Upper lobe of right lung (tissue), 1 donor: ENCODE data around the gene ANXA4. TPM values are rescaled to one million over a fixed set of nuclear protein-coding genes. Genes with fewer than 3 reads are reported as not detected.
A peak's percentile ranks its signal among the peaks of the same experiment; 100 is the strongest.

Experiments used
- ATAC-seq: fragments of 200-7000 bp; cut with Tn5 transposase; one replicate; pipeline ENCODE4 v1.9.1; 2020; ENCODE audit warnings: mild to moderate bottlenecking, moderate library complexity
- DNase-seq: peaks from one replicate; pipeline ENCODE4 v3.0.0-alpha.2; 2020
- H3K27ac ChIP-seq: fragments of 200-600 bp; one replicate; pipeline ENCODE4 v1.8.0; 2022
- H3K27me3 ChIP-seq: fragments of 200-600 bp; one replicate; pipeline ENCODE4 v1.8.0; 2022; ENCODE audit warnings: mild to moderate bottlenecking
- H3K36me3 ChIP-seq: fragments of 200-600 bp; one replicate; pipeline ENCODE4 v1.8.0; 2022
- H3K4me1 ChIP-seq: fragments of 200-600 bp; one replicate; pipeline ENCODE4 v1.8.0; 2022
- H3K4me3 ChIP-seq: fragments of 200-600 bp; one replicate; pipeline ENCODE4 v1.8.0; 2022; ENCODE audit warnings: mild to moderate bottlenecking
- H3K9me3 ChIP-seq: fragments of 200-600 bp; one replicate; pipeline ENCODE4 v1.8.0; 2022
- CTCF ChIP-seq: fragments of 200-600 bp; IDR thresholded peaks from one replicate; pipeline ENCODE4 v1.8.0; 2022; ENCODE audit warnings: antibody characterized with exemption
- intact Hi-C: fragments of 100-400 bp; cut with DNase I; formaldehyde crosslinking; loops from one replicate; pipeline ENCODE4 v1.11.0; 2022
- long read RNA-seq: library from polyadenylated mRNA; unstranded; transcript quantifications from one replicate; pipeline ENCODE4 v2.0.0, GENCODE V29; 2021
- total RNA-seq: library from RNA; stranded (reverse); fragmentation: NEBNext Ultra II Directional; extraction: Animal tissue kit (Norgen Biotek cat#: 25700); gene quantifications from one replicate; pipeline ENCODE4 v1.2.1, GENCODE V29; 2021
- donor health status: DM: no; HTN: yes; CAD: no; lungs with severe emphysema.

ANXA4 gene
- total RNA-seq, result 181 TPM
- long read RNA-seq, transcript ANXA4-201 (13 exons, 2,799 nt), result major isoform, 139 of 190 reads
- long read RNA-seq, partial matches to known transcripts, result 19 of 190 reads
- long read RNA-seq, other reads (novel, unspliced or antisense), result 31 of 190 reads

GRCh38 chr2:69741575-69742321 is at the start of gene ANXA4:
TSS of gene ANXA4 (plus strand) at chr2:69742134. CDS start at chr2:69781566, 39,432 bp downstream.
- Histone ChIP-seq H3K4me1 (peaks cover 33% of the 10 kb centered on the region), H3K9me3 (no peaks in the 10 kb centered on the region), H3K4me3 (peak within 1 kb of the TSS; percentile 99), H3K36me3 (no peaks in the 10 kb centered on the region), H3K27ac (peak within 1 kb of the TSS; percentile 90), H3K27me3 (no peaks in the 10 kb centered on the region)
- no peak for TF ChIP-seq CTCF
- ATAC-seq (peak; percentile 97), DNase-seq (peak; percentile 95)
- intact Hi-C loops, result no loop called here

- no peak for DNase-seq
- Histone ChIP-seq H3K27me3 (no peaks in the 10 kb centered on the region), H3K27ac (no peak overlapping the region), H3K4me3 (no peak overlapping the region), H3K4me1 (peaks cover 21% of the 10 kb centered on the region), H3K36me3 (no peaks in the 10 kb centered on the region), H3K9me3 (no peaks in the 10 kb centered on the region)
- intact Hi-C loops, result no loop called here
- TF ChIP-seq CTCF, result no peak
- ATAC-seq, result no peak
Observed at GRCh38 chr2:69692424-69692823, 49.5 kb upstream of the ANXA4 start.

- Histone ChIP-seq H3K36me3 (no peaks in the 10 kb centered on the region), H3K9me3 (no peaks in the 10 kb centered on the region), H3K27me3 (no peaks in the 10 kb centered on the region), H3K27ac (peak overlapping the region; percentile 42), H3K4me1 (peaks cover 21% of the 10 kb centered on the region), H3K4me3 (no peak overlapping the region)
- DNase-seq, result no peak
- intact Hi-C loops, result no loop called here
- TF ChIP-seq CTCF, result no peak
- peak; percentile 79 for ATAC-seq
Observed at GRCh38 chr2:69693059-69693774, 48.7 kb upstream of the ANXA4 start.

GRCh38 chr2:69693775-69694450 is 48.0 kb upstream of the ANXA4 start:
- Histone ChIP-seq H3K9me3 (no peaks in the 10 kb centered on the region), H3K4me3 (no peak overlapping the region), H3K36me3 (no peaks in the 10 kb centered on the region), H3K27me3 (no peaks in the 10 kb centered on the region), H3K4me1 (peaks cover 21% of the 10 kb centered on the region), H3K27ac (peak overlapping the region; percentile 42)
- intact Hi-C loops, result no loop called here
- TF ChIP-seq CTCF, result no peak
- DNase-seq (no peak), ATAC-seq (no peak)

- Histone ChIP-seq H3K27ac (no peak overlapping the region), H3K4me3 (no peak overlapping the region), H3K27me3 (no peaks in the 10 kb centered on the region), H3K36me3 (no peaks in the 10 kb centered on the region), H3K9me3 (no peaks in the 10 kb centered on the region), H3K4me1 (peaks cover 21% of the 10 kb centered on the region)
- intact Hi-C loops, result no loop called here
- no peak for TF ChIP-seq CTCF
- ATAC-seq (peak; percentile 48), DNase-seq (no peak)
Observed at GRCh38 chr2:69694894-69695849, 46.8 kb upstream of the ANXA4 start.
